Ascending aorta (tissue), 2 donors: ENCODE results near the gene MDC1. TPM values are rescaled to one million over a fixed set of nuclear protein-coding genes. Genes with fewer than 3 reads are reported as not detected.
A peak's percentile ranks its signal among the peaks of the same experiment; 100 is the strongest.
"Not testable (repeated sequence)": the region's sequence is repeated elsewhere in the genome, so short reads cannot be mapped to it uniquely, and the experiment has no call there.

ENCODE experiments used
- DNase-seq, 2 donors: peaks; one replicate each; pipeline ENCODE4 v3.0.0-alpha.2; 2019; ENCODE audit warnings: low spot score in 2 of 2
- H3K27ac ChIP-seq, 2 donors: fragments of 200-600 bp; sonication (generic); one replicate each; pipeline ENCODE4 v1.5.1; 2016 to 2017; ENCODE audit warnings: mild to moderate bottlenecking in 1 of 2
- H3K27me3 ChIP-seq: fragments of 200-600 bp; sonication (generic); one replicate; pipeline ENCODE4 v1.5.1; 2017
- H3K36me3 ChIP-seq, 2 donors: fragments of 200-600 bp; sonication (generic); one replicate each; pipeline ENCODE4 v1.5.1; 2016
- H3K4me1 ChIP-seq, 2 donors: fragments of 200-600 bp; sonication (generic); one replicate each; pipeline ENCODE4 v1.5.1; 2016 to 2017; ENCODE audit warnings: mild to moderate bottlenecking in 1 of 2
- H3K4me3 ChIP-seq, 2 donors: fragments of 200-600 bp; sonication (generic); one replicate each; pipeline ENCODE4 v1.5.1; 2016 to 2017; ENCODE audit warnings: mild to moderate bottlenecking in 1 of 2
- H3K9me3 ChIP-seq, 2 donors: fragments of 200-600 bp; sonication (generic); one replicate each; pipeline ENCODE4 v1.5.1; 2016
- CTCF ChIP-seq, 3 experiments: fragments of 200-600 bp in 2 of 3; fragments of 450-650 bp in 1 of 3; sonication (generic) in 2 of 3; IDR thresholded peaks; one replicate each; pipeline ENCODE4 v1.5.1; 2016 to 2019; ENCODE audit warnings: antibody characterized with exemption in 3 of 3, mild to moderate bottlenecking in 1 of 3, moderate library complexity in 1 of 3
- intact Hi-C: fragments of 100-400 bp; cut with DNase I; formaldehyde crosslinking; loops from one replicate; pipeline ENCODE4 v1.15.1; 2023
- total RNA-seq: library from RNA; depleted of rRNA; stranded (reverse); fragments of >200 nt; gene quantifications from one replicate; pipeline ENCODE4 v1.1.0, GENCODE V29; 2016

The MDC1 gene
- total RNA-seq, 1 donor from 2014 or later, result 27.1 TPM

GRCh38 chr6:30721198-30722024 lies 4.3 kb upstream of the MDC1 start:
- peaks cover 25 to 39% of the 10 kb centered on the region in 2 donors for H3K36me3 ChIP-seq
- H3K4me3 ChIP-seq, result peak overlapping the region; percentile 73 to 89
- TF ChIP-seq CTCF (IDR thresholded peaks at IDR 0.05), result peak; percentile 9 to 58 (median 23)
- no peaks in the 10 kb centered on the region for H3K9me3 ChIP-seq
- H3K27me3 ChIP-seq, result no peaks in the 10 kb centered on the region
- intact Hi-C loops, result loop anchor here (1.0 to 10.0 kb wide), 7 partner anchors 21 to 237 kb away; partner anchors contain the start of genes FLOT1, HLA-E, MRPS18B and PPP1R10
- DNase-seq, result peak; percentile 32 to 95
- H3K27ac ChIP-seq, result peak overlapping the region; percentile 87 to 96
- peaks cover 0 to 53% of the 10 kb centered on the region in 2 donors for H3K4me1 ChIP-seq

GRCh38 chr6:30720738-30721197 lies 3.7 kb upstream of the MDC1 start:
- Histone ChIP-seq H3K27me3 (no peaks in the 10 kb centered on the region), H3K4me1 (peaks cover 0 to 54% of the 10 kb centered on the region in 2 donors), H3K9me3 (no peaks in the 10 kb centered on the region), H3K27ac (peak overlapping the region; percentile 87 to 96), H3K36me3 (peaks cover 25 to 35% of the 10 kb centered on the region in 2 donors), H3K4me3 (peak overlapping the region; percentile 73 to 89)
- TF ChIP-seq CTCF (IDR thresholded peaks at IDR 0.05), result no peak
- DNase-seq, result peak in 1 of 2 donors; percentile 85
- intact Hi-C loops, result loop anchor here (1.0 to 10.0 kb wide), 6 partner anchors 22 to 236 kb away; partner anchors contain the start of genes FLOT1, HLA-E, MRPS18B and PPP1R10

- peak in 2 of 3 experiments; percentile 5 to 30 for TF ChIP-seq CTCF (IDR thresholded peaks at IDR 0.05)
- Histone ChIP-seq H3K36me3 (peaks cover 22 to 28% of the 10 kb centered on the region in 2 donors), H3K27me3 (no peaks in the 10 kb centered on the region), H3K9me3 (no peaks in the 10 kb centered on the region), H3K4me3 (peak within 1 kb of the TSS; percentile 73 to 89), H3K4me1 (peaks cover 0 to 50% of the 10 kb centered on the region in 2 donors), H3K27ac (peak within 1 kb of the TSS; percentile 87 to 96)
- peak; percentile 94 to 99 for DNase-seq
- intact Hi-C loops, result loop anchor here (5.0 to 10.0 kb wide), 2 partner anchors 157 to 235 kb away; partner anchors contain the start of gene HLA-E
These were observed 3.0 kb upstream of the MDC1 start, which contains the start of gene TUBB for GRCh38 chr6:30719791-30720737. Gene TUBB (plus strand): TSS chr6:30720352. CDS start chr6:30720507, 155 bp downstream.

GRCh38 chr6:30719356-30719755 lies 2.3 kb upstream of the MDC1 start:
- Histone ChIP-seq H3K27ac (peak overlapping the region; percentile 59 to 72), H3K4me1 (peaks cover 0 to 43% of the 10 kb centered on the region in 2 donors), H3K36me3 (peaks cover 17 to 28% of the 10 kb centered on the region in 2 donors), H3K9me3 (no peaks in the 10 kb centered on the region), H3K27me3 (no peaks in the 10 kb centered on the region), H3K4me3 (peak overlapping the region; percentile 73 to 89)
- DNase-seq, result no peak
- intact Hi-C loops, result no loop called here
- TF ChIP-seq CTCF (IDR thresholded peaks at IDR 0.05), result no peak

- peak overlapping the region; percentile 81 to 93 for H3K27ac ChIP-seq
- H3K4me3 ChIP-seq, result peak overlapping the region; percentile 41 to 77
- intact Hi-C loops, result loop anchor here (1.0 kb wide), 3 partner anchors 27 to 101 kb away; partner anchors contain the start of genes MRPS18B and PPP1R10
- peaks cover 0 to 30% of the 10 kb centered on the region in 2 donors for H3K4me1 ChIP-seq
- not testable (repeated sequence) for H3K9me3 ChIP-seq, DNase-seq, H3K27me3 ChIP-seq
- H3K36me3 ChIP-seq, result peaks cover 15 to 26% of the 10 kb centered on the region in 2 donors
These were observed 1.0 kb upstream of the MDC1 start for GRCh38 chr6:30717845-30718720.
